ENCODE results near the gene PPP2R5C.

Gene PPP2R5C

GRCh38 chr14:101827286-101827685 lies 65.8 kb downstream of the PPP2R5C start:
- TF ChIP-seq, protein P1, sequence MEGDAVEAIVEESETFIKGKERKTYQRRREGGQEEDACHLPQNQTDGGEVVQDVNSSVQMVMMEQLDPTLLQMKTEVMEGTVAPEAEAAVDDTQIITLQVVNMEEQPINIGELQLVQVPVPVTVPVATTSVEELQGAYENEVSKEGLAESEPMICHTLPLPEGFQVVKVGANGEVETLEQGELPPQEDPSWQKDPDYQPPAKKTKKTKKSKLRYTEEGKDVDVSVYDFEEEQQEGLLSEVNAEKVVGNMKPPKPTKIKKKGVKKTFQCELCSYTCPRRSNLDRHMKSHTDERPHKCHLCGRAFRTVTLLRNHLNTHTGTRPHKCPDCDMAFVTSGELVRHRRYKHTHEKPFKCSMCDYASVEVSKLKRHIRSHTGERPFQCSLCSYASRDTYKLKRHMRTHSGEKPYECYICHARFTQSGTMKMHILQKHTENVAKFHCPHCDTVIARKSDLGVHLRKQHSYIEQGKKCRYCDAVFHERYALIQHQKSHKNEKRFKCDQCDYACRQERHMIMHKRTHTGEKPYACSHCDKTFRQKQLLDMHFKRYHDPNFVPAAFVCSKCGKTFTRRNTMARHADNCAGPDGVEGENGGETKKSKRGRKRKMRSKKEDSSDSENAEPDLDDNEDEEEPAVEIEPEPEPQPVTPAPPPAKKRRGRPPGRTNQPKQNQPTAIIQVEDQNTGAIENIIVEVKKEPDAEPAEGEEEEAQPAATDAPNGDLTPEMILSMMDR (conservative IDR thresholded peaks at IDR 0.05; ENCODE audit: low read depth, low read length) = no peak
- peaks cover 74% of the 10 kb centered on the region for H3K4me1 ChIP-seq (ENCODE audit: low read depth, poor library complexity, severe bottlenecking)
- no peak overlapping the region for H3K9ac ChIP-seq
- H3K79me2 ChIP-seq (ENCODE audit: insufficient read depth, low read depth) = peaks cover 88% of the 10 kb centered on the region
- H3K27me3 ChIP-seq (ENCODE audit: insufficient read depth, low read depth) = no peaks in the 10 kb centered on the region
- no peak overlapping the region for H2AFZ ChIP-seq (ENCODE audit: low read depth)
- 0 out of 2 replicates have a peak, but pooled peaks cover 5% of the 10 kb centered on the region for H4K20me1 ChIP-seq (ENCODE audit: insufficient read depth)
- peak overlapping the region; percentile 30; the same call in 1 of the 2 replicates for H3K4me2 ChIP-seq
- H3K4me3 ChIP-seq (IDR thresholded peaks at IDR 0.05; ENCODE audit: insufficient read depth, low read depth, low read length) = no peak overlapping the region
- no peak overlapping the region; the same call in 1 of the 2 replicates for H3K27ac ChIP-seq
- H3K36me3 ChIP-seq (ENCODE audit: insufficient read depth) = no peaks in the 10 kb centered on the region; the same call in 1 of the 2 replicates

DNA sequence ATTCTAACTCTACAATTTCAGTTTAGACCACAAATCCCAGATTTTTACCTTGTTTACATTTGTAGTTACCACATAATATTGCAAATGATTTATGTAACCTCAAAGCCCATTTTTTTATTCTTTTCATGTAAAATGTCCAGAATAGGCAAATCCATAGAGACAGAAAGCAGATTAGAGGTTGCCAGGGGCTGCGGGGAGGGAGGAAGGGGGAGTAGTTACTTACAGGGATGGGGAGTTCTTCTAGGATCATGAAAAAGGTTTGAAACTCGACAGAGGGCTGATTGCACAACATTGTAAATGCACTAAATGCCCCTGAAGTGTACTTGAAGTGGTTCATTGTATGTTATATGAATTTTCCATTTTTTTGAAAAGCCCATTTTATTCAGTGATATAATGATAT lies 66.5 kb downstream of the PPP2R5C start:
- H3K9ac ChIP-seq = no peak overlapping the region
- no peak overlapping the region; the same call in 1 of the 2 replicates for H3K27ac ChIP-seq
- TF ChIP-seq, protein P1 (conservative IDR thresholded peaks at IDR 0.05; ENCODE audit: low read depth, low read length) = no peak
- H3K27me3 ChIP-seq (ENCODE audit: insufficient read depth, low read depth) = no peaks in the 10 kb centered on the region
- H4K20me1 ChIP-seq (ENCODE audit: insufficient read depth) = 0 out of 2 replicates have a peak, but pooled peaks cover 6% of the 10 kb centered on the region
- H3K4me1 ChIP-seq (ENCODE audit: low read depth, poor library complexity, severe bottlenecking) = peaks cover 78% of the 10 kb centered on the region
- no peak overlapping the region for H3K4me3 ChIP-seq (IDR thresholded peaks at IDR 0.05; ENCODE audit: insufficient read depth, low read depth, low read length)
- H3K79me2 ChIP-seq (ENCODE audit: insufficient read depth, low read depth) = peaks cover 88% of the 10 kb centered on the region
- no peaks in the 10 kb centered on the region; the same call in 1 of the 2 replicates for H3K36me3 ChIP-seq (ENCODE audit: insufficient read depth)
- no peak overlapping the region for H2AFZ ChIP-seq (ENCODE audit: low read depth)
- H3K4me2 ChIP-seq = peak overlapping the region; percentile 30; the same call in 1 of the 2 replicates

DNA sequence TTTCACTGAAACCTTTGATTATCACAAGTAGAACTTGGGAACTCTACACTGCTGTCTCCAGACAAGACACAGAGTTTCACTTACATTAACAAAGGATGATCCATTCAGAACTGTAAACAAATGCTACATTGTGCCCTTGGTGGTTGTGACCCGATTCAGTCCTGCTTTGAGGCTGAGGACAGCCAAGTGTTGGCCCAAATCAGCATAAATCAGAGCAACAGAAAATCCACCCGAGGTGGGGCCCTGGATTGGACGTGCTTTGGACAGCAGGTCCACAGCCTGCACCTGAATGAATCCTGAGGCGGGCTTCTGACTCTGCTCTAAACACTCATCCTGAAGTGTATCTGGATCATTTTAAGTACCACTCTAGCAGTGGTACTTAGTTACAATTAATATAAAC lies 68.8 kb downstream of the PPP2R5C start:
- TF ChIP-seq, protein P1 (conservative IDR thresholded peaks at IDR 0.05; ENCODE audit: low read depth, low read length) = no peak
- no peak overlapping the region for H3K4me3 ChIP-seq (IDR thresholded peaks at IDR 0.05; ENCODE audit: insufficient read depth, low read depth, low read length)
- peaks cover 71% of the 10 kb centered on the region for H3K4me1 ChIP-seq (ENCODE audit: low read depth, poor library complexity, severe bottlenecking)
- no peak overlapping the region for H2AFZ ChIP-seq (ENCODE audit: low read depth)
- 0 out of 2 replicates have a peak, but pooled peaks cover 6% of the 10 kb centered on the region for H4K20me1 ChIP-seq (ENCODE audit: insufficient read depth)
- H3K36me3 ChIP-seq (ENCODE audit: insufficient read depth) = no peaks in the 10 kb centered on the region; the same call in 1 of the 2 replicates
- H3K27me3 ChIP-seq (ENCODE audit: insufficient read depth, low read depth) = no peaks in the 10 kb centered on the region
- H3K79me2 ChIP-seq (ENCODE audit: insufficient read depth, low read depth) = peaks cover 97% of the 10 kb centered on the region
- no peak overlapping the region for H3K9ac ChIP-seq
- no peak overlapping the region for H3K4me2 ChIP-seq
- no peak overlapping the region for H3K27ac ChIP-seq

GRCh38 chr14:101833045-101833444 lies 71.5 kb downstream of the PPP2R5C start:
- H3K4me3 ChIP-seq (IDR thresholded peaks at IDR 0.05; ENCODE audit: insufficient read depth, low read depth, low read length) = no peak overlapping the region
- peaks cover 79% of the 10 kb centered on the region for H3K79me2 ChIP-seq (ENCODE audit: insufficient read depth, low read depth)
- H3K36me3 ChIP-seq (ENCODE audit: insufficient read depth) = no peaks in the 10 kb centered on the region; the same call in 1 of the 2 replicates
- H3K27ac ChIP-seq = no peak overlapping the region
- TF ChIP-seq, protein P1 (conservative IDR thresholded peaks at IDR 0.05; ENCODE audit: low read depth, low read length) = no peak
- H3K4me1 ChIP-seq (ENCODE audit: low read depth, poor library complexity, severe bottlenecking) = peaks cover 44% of the 10 kb centered on the region
- H4K20me1 ChIP-seq (ENCODE audit: insufficient read depth) = 0 out of 2 replicates have a peak, but pooled peaks cover 6% of the 10 kb centered on the region
- H3K27me3 ChIP-seq (ENCODE audit: insufficient read depth, low read depth) = no peaks in the 10 kb centered on the region
- H3K9ac ChIP-seq = no peak overlapping the region
- H2AFZ ChIP-seq (ENCODE audit: low read depth) = no peak overlapping the region
- H3K4me2 ChIP-seq = no peak overlapping the region
